Keratinocyte (primary cell): ENCODE measurements around the gene CNTLN.

Experiments
- EZH2 ChIP-seq: IDR thresholded peaks from one replicate; pipeline ENCODE4 v1.6.1; 2012; ENCODE audit warnings: inconsistent platforms, mild to moderate bottlenecking, low read length, moderate library complexity
- TF ChIP-seq, protein P1 (sequence below), 3 experiments: IDR thresholded peaks in 1 of 3; conservative IDR thresholded peaks in 1 of 3; optimal IDR thresholded peaks in 1 of 3; 2 replicates in 2 of 3; 3 replicates in 1 of 3; pipeline versions ENCODE3 to v1.5.1; 2011; ENCODE audit warnings: low read length in 3 of 3, mild to moderate bottlenecking in 3 of 3, moderate library complexity in 2 of 3, control low read depth in 1 of 3, inconsistent platforms in 1 of 3; ENCODE audit not compliant: insufficient read depth in 2 of 3; ENCODE audit errors: extremely low read depth in 1 of 3

- TF ChIP-seq, protein P1, sequence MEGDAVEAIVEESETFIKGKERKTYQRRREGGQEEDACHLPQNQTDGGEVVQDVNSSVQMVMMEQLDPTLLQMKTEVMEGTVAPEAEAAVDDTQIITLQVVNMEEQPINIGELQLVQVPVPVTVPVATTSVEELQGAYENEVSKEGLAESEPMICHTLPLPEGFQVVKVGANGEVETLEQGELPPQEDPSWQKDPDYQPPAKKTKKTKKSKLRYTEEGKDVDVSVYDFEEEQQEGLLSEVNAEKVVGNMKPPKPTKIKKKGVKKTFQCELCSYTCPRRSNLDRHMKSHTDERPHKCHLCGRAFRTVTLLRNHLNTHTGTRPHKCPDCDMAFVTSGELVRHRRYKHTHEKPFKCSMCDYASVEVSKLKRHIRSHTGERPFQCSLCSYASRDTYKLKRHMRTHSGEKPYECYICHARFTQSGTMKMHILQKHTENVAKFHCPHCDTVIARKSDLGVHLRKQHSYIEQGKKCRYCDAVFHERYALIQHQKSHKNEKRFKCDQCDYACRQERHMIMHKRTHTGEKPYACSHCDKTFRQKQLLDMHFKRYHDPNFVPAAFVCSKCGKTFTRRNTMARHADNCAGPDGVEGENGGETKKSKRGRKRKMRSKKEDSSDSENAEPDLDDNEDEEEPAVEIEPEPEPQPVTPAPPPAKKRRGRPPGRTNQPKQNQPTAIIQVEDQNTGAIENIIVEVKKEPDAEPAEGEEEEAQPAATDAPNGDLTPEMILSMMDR (optimal IDR thresholded peaks at IDR 0.05 in 1 of 3, IDR thresholded peaks at IDR 0.05 in 1 of 3, conservative IDR thresholded peaks at IDR 0.05 in 1 of 3; ENCODE audit: extremely low read depth in 1 of 3, insufficient read depth in 2 of 3, low read length in 3 of 3): no peak
- TF ChIP-seq EZH2: no peak
These were observed 36.7 kb downstream of the CNTLN start for GRCh38 chr9:17171309-17172094.
